Inferior parietal cortex (tissue), 1 donor: ENCODE data around the gene RAP1GAP2.

Experiments
- DNase-seq: peaks from one replicate; pipeline ENCODE4 v3.0.0-alpha.2; 2016; ENCODE audit errors: extremely low spot score

RAP1GAP2 gene

GRCh38 chr17:2946144-2946543 lies 149.9 kb downstream of the RAP1GAP2 start:
- DNase-seq, result peak; percentile 29

- DNase-seq, result no peak
Measured at GRCh38 chr17:2947588-2947950, 151.3 kb downstream of the RAP1GAP2 start.

GRCh38 chr17:2947996-2948550 lies 151.8 kb downstream of the RAP1GAP2 start:
- DNase-seq, result no peak

GRCh38 chr17:2948721-2949468 lies 152.7 kb downstream of the RAP1GAP2 start:
- DNase-seq, result no peak

GRCh38 chr17:2949469-2950044 lies 153.3 kb downstream of the RAP1GAP2 start:
- DNase-seq, result no peak

GRCh38 chr17:2950846-2951245 lies 154.6 kb downstream of the RAP1GAP2 start:
- DNase-seq, result no peak

GRCh38 chr17:2952174-2952845 lies 156.1 kb downstream of the RAP1GAP2 start:
- DNase-seq, result no peak

GRCh38 chr17:2954898-2955445 lies 158.7 kb downstream of the RAP1GAP2 start:
- no peak for DNase-seq

GRCh38 chr17:2955931-2956582 lies 159.8 kb downstream of the RAP1GAP2 start:
- DNase-seq, result no peak

GRCh38 chr17:2957631-2958286 lies 161.5 kb downstream of the RAP1GAP2 start:
- DNase-seq, result no peak

GRCh38 chr17:2958706-2959222 lies 162.5 kb downstream of the RAP1GAP2 start:
- no peak for DNase-seq

- no peak for DNase-seq
Measured at GRCh38 chr17:2959371-2960130, 163.3 kb downstream of the RAP1GAP2 start.

GRCh38 chr17:2961446-2961845 lies 165.2 kb downstream of the RAP1GAP2 start:
- no peak for DNase-seq

GRCh38 chr17:2962236-2962635 lies 166.0 kb downstream of the RAP1GAP2 start:
- no peak for DNase-seq

- DNase-seq, result no peak
Measured at GRCh38 chr17:2962729-2963128, 166.5 kb downstream of the RAP1GAP2 start.

- DNase-seq, result no peak
Measured at GRCh38 chr17:2963332-2964027, 167.2 kb downstream of the RAP1GAP2 start.

GRCh38 chr17:2964028-2964356 lies 167.8 kb downstream of the RAP1GAP2 start:
- DNase-seq, result no peak

GRCh38 chr17:2964370-2964769 lies 168.1 kb downstream of the RAP1GAP2 start:
- no peak for DNase-seq

GRCh38 chr17:2964831-2965230 lies 168.6 kb downstream of the RAP1GAP2 start:
- DNase-seq, result no peak
